Caki2 (cell line): ENCODE results near the gene ANKRD12. TPM values are rescaled to one million over a fixed set of nuclear protein-coding genes. Genes with fewer than 3 reads are reported as not detected.
"Not testable (repeated sequence)": the region's sequence is repeated elsewhere in the genome, so short reads cannot be mapped to it uniquely, and the experiment has no call there.

Source experiments
- DNase-seq: peaks from one replicate; pipeline ENCODE4 v3.0.0-alpha.2; 2015; ENCODE audit warnings: low read depth
- in situ Hi-C: cut with HindIII; loops from 2 replicates; pipeline ENCODE4 v1.10.0; 2016; ENCODE audit warnings: low sequenced_read_pairs, low pct_unique_long_range_greater_than_20kb, mixed read lengths
- total RNA-seq: library from RNA; depleted of rRNA; stranded (reverse); fragments of >200 nt; shearing (Covaris generic); gene quantifications from 2 replicates; pipeline ENCODE4 v1.2.3, GENCODE V29; 2014; ENCODE audit warnings: low replicate concordance

Gene ANKRD12
- total RNA-seq, 1 experiment from 2014 or later, result 9.1 TPM

DNA sequence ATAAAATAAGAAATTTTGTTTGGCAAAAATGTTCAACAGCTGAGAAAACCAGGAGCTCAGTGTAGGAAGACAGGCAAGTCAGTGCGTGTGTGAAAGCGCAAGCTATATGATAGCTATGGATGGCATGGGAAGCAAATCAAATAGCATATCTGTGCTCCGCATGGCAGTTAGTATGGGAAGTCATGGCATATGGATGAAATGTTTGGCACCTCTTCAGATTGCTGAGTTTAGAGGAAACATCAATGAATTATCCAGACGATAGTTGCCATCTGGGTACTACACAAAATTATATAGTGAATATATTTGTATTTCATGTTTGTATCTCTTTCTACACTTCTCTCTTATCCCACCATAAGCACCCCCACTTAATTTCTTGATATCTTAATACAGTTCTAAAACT lies 112.1 kb downstream of the ANKRD12 start:
- in situ Hi-C loops, result no loop called here
- no peak for DNase-seq

DNA sequence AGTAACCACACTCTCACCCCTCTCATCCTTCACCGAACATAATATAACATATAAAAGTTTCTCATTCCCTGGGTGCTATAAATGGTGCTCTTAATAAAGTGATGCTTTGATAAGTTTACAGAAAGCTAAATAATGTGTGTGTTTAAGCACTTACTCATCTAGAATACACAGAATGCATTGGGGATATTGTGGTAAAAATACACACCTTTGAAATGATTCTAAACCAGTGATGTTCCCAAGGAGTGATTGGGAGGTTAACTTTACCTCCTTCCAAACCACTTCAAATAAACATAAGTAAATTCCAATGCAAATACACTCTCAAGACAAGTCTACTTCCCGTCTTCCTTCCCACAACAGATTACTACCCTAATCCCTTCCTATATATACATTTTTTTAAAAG lies 112.7 kb downstream of the ANKRD12 start:
- no peak for DNase-seq
- in situ Hi-C loops, result no loop called here

DNA sequence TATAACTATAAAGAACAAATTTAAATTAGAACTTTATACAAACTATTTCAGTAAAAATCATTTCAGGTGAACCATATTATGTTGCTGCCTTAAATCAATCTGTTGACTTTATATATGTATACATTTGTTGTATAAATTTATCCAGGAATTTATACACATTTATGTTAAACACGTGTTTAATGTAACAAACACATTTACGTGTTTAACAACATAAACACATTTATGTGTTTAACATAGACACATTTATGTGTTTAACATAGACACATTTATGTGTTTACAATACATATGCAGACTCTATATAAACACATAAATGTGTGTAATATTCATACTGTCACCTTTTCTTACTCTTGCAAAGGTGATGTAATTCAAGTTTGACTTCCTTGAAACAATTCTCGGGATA lies 122.6 kb downstream of the ANKRD12 start:
- no peak for DNase-seq
- in situ Hi-C loops, result no loop called here

DNA sequence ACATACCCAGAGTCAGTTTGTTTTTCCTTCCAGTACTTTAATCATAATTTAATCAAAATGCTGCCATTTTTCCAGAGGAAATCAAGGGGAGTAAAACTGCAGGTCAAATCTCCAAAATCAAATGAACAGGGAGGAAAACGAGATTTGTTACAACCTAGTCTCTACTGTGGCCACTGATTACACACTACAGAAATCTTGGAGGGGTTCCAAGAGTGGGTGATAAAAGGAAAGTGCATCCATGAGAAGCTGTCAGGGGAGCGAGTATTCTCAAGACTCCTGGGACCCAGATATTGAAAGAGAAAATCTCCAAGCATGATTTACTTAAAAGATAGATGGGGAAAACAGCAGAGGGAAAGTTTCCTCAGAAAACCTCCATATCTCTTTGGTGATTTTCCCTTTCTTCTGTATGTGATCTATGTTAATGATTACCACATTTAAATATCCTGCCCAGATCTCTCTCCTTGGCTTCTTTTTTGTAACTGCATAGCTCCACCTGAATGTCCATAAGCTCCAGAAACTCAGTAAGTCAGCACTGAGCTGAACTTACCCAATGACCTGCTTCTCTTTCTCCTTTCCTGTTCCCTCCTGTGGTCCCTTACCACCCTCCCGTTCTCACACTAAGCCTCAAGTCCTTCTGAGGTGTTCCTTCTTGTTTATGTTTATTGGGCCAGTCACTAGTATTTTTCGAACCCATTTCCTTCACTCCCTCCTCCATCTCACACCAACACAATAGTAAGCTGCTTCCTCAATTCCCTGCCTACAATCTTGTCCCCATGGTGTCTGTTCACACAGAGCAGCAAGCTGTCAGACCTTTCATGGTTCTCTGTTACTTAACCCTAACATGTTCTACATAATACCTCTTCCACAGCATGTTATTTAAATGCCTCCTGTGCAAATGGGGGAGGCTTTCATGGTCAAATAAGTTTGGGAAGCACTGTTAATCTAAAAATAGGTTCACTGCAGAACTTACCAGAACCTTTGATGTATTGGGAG lies 124.1 kb downstream of the ANKRD12 start:
- in situ Hi-C loops, result no loop called here
- no peak for DNase-seq

DNA sequence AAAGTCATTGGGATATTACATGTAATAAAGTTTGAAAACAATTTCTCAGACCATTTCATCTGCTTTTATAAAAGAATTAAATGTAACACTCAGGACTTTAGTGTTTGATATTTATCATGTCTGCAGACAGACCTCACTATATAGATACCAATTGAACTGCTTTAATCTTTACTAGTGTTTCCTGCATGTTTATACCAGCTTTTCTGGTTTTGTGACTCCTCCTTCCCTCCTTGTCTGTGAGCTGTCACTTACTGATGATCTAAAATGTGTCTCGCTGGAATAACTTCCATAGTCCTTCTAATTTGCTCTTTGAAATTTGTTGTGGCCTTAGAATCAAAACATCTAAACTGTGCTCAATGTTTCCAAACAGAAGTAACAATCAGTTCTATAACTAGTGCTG lies 126.7 kb downstream of the ANKRD12 start:
- DNase-seq, result no peak
- in situ Hi-C loops, result no loop called here

DNA sequence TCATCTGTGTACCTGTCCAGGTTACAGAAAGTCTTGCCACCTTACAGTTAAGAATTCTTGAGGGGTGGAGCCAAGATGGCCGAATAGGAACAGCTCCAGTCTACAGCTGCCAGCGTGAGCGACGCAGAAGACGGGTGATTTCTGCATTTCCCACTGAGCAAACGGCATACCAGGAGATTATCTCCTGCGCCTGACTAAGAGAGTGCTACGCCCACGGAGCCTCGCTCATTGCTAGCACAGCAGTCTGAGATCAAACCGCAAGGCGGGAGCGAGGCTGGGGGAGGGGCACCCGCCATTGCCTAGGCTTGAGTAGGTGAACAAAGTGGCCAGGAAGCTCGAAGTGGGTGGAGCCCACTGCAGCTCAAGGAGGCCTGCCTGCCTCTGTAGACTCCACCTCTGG lies 128.2 kb downstream of the ANKRD12 start:
- DNase-seq, in situ Hi-C loops: not testable (repeated sequence)

DNA sequence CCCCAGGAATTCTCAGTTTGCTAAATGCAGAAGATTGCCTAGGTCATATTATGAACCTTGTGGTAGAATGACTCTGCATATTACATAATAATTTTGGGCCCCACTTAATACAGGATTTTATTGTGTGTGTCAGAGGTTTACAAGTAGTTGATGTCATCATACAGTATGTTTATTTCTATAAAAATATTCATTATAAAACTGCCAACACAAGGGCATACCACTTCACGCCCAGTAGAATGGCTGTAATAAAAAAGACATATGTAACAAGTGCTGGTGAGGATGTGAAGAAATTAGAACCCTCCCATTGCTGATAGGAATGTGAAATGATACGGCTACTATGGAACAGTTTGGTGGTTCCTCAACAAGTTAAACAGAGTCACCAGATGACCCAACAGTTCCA lies 136.6 kb downstream of the ANKRD12 start:
- no peak for DNase-seq
- in situ Hi-C loops, result no loop called here

DNA sequence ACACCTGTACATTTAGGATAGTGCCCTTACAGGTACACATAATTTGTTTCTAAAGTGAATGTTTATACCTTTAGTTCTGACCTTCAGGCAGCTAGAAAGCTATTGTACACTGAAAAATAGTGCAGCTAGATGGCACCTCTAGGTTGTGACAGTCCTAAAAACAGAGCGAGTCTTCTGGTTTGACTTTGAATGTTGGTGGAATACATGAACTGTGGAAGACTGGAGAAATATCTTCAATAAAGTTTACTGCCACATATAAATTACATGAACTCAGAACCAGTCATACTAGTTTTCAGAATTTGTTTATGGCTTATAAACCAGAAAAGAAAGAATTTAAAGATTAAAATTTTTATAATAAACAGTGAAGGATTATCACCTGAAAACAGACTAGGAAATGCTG lies 139.3 kb downstream of the ANKRD12 start:
- in situ Hi-C loops, result no loop called here
- no peak for DNase-seq

DNA sequence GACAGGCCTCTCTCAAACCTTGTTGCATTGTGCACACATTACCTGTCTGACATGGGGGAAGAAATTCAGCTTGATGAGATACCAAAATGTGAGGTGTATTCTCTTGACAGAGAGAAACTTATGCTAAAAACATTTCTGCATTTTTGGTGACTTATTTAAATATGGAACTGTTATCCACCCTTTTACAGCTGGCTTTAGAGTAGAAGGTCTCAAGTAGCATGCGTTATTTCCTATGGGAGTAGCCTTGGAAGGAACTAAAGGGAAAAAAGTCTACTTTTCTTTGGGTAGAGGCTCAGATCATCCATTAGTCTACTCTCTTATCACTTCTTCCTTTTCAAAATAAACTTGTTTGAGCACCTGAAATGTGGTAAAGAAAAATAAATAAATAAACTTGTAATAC lies 141.4 kb downstream of the ANKRD12 start:
- in situ Hi-C loops, result no loop called here
- DNase-seq, result no peak

DNA sequence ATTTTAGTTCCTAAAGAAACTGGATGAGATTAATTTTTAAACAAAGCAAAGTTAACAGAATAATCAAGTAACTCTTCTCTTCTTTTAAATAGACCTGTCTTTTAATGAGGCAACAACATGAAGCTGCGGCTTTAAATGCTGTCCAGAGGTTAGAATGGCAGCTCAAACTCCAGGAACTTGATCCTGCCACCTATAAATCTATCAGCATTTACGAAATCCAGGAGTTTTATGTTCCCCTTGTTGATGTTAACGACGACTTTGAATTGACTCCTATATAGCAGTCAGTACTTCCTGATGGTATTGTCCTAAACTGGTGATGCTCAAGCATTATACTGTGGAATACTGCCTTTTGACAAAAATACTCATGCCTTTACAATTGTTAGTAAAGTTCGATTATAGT lies 144.3 kb downstream of the ANKRD12 start:
- DNase-seq, result no peak
- in situ Hi-C loops, result no loop called here

DNA sequence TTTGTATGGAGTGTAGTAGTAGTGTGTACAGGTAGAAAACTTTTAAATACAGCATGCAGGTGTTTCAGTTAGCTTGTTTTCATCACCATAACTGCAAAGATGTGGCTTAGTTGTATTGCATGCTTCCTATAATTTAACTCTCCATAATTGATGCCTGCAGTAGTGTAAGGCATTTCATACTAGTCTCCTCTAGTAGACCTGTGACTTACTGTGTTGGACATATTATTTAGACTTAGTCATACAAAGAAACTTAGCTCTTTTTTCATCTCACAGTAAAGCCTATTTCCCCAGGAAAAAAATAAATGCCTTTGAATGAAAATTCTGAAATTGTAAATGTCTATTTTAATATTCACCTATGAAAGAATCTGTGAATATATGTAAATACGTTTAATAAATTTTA lies 145.2 kb downstream of the ANKRD12 start:
- in situ Hi-C loops, result no loop called here
- no peak for DNase-seq

DNA sequence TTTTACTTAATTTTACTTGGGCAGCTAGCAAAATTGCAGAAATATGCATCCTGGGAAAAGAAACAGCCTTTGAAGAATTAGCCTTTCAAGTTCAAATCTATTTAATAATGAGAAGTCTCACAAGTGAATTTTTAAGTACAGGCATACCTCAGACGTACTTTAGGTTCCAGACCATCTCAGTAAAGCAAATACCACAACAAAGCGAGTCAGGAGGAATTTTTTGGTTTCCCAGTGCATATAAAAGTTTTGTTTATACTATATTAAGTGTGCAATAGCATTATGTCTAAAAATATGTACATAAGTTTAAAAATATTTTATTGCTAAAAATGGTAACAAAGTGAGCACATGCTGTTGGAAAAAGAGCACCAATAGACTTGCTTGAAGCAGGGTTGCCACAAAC lies 147.2 kb downstream of the ANKRD12 start:
- in situ Hi-C loops, result no loop called here
- DNase-seq, result no peak

DNA sequence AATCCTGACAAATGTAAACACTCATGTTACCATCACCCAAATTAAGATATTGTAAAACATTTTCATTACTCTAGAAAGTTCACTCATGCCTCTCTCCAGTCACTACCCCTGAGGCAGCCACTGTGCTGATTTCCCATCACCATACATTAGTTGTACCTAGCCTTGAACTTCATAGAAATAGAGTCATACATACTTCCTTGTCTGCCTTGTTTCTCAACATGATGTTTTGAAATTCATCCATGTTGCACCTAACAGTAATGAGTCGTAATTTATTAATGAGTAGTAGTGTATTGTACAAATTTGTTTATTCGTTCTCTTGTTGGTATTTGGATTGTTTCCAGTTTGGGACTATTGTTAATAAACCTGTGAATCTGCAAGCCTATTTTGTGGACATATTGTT lies 149.0 kb downstream of the ANKRD12 start:
- in situ Hi-C loops, result no loop called here
- no peak for DNase-seq

DNA sequence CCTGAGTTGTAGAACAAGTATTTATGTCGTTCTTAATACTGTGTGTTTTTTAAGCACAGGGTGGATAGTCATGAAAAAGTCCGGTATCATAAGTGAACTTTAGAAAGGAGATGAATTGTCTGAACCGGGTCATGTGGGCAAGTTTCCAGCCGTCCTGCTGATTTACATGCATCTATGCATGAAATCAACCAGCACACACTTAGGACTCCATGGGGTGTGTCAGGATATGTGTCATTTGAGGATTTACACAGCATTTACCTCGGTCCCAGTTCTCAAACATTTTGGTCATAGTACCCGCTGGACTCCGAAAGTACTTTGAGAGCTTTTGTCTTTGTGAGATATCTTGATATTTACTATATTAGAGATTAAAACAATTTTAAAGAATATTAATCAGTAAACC lies 150.5 kb downstream of the ANKRD12 start:
- in situ Hi-C loops, result no loop called here
- no peak for DNase-seq

DNA sequence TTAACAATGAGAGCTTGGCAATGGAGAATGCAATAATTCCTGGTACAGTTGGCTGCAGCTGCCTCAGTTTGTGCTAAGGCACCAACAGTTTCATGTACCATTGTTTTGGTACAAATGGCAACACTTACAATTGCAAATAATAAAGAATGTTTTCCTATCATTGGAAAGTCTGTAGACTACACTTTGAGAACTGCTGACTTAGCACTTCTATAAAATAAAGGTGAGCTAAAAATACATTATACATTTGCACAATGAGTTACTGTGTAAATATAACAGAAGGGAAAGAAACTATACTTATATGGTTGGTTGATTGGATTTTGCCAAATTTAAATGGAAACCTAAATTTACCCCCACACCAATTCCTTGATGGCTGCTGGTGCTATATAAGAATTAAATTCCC lies 153.1 kb downstream of the ANKRD12 start:
- DNase-seq, result no peak
- in situ Hi-C loops, result no loop called here

DNA sequence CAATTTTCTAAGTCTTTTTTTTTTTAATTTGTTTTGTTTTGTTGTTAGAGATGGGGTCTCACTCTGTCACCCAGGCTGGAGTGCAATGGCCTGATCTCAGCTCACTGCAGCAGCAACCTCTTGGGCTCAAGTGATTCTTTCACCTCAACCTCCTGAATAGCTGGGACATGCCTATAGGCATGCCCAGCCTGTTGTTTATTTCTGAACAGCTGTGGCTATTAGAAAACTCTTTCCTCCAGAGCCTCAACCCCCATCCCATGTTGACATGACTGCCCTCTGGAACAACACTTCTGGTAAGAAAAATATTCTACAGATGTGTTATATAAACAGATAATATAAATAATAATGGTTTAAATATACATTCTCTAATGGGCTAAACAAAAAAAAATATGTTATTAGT lies 153.6 kb downstream of the ANKRD12 start:
- in situ Hi-C loops, result no loop called here

DNA sequence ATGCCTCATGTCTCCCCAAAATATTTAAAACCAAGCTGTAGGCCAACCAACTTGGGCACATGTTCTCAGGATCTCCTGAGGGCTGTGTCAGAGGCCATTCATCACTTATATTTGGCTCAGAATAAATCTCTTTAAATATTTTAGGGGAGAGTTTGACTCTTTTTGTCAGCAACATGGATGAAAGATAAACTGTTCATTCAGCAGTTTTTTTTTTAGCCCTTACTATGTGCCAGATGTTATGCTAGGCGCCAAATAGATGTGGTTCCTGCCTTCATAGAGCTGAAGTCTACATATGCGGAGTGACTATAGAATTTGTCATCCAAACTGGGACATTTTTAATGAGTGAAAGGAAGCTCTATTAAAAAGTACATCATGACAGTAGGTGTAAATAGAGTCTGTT lies 155.5 kb downstream of the ANKRD12 start:
- in situ Hi-C loops, result no loop called here
- DNase-seq, result no peak

More for the DNA sequence above, 153.6 kb downstream of the ANKRD12 start:
- no peak for DNase-seq

DNA sequence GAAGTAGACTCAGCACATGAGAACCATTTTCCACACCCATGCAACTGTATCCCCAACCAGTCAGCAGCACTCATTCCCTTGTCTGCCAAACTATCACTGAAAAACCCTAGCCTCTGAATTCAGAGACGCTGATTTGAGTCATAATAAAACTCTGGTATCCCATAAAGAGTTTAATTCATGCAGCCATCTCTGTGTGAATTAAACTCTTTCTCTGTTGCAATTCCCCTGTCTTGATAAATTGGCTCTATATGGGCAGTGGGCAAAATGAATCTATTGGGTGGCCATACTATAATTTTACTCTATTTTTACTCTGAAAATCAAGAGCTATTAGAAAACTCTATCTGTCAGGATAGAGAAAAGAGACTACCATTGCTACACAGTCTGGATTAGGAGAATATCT lies 157.4 kb downstream of the ANKRD12 start:
- DNase-seq, result no peak
- in situ Hi-C loops, result no loop called here

DNA sequence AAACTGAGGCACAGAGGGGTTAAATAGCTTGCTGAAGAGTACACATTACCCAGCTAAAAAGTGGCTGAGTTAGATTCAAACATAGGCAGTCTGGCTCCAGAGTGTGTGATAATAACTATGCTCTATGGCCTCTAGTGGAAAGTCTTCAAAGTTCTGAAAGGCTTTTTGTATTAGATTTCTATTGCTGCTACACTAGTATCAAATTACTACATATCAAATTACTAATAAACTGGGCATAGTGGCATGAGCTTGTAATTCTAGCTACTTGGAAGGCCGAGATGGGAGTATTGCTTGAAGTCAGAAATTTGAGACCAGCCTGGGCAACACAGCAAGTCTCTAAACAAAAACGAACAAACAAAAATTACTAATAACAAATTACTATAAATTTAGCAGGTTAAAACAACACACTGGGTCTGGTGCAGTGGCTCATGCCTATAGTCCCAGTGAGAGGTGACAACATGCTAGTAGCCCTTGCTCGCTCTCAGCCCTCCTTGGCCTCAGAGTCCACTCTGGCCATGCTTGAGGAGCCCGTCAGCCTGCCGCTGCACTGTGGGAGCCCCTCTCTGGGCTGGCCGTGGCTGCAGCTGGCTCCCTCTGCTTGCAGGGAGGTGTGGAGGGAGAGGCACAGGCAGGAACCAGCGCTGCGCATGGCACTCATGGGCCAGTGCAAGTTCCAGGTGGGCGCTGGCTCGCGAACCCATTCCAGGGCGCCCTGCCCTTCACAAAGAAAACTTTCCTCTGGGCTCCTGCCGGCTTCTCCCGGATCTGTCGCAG lies 159.8 kb downstream of the ANKRD12 start:
- DNase-seq, result no peak
- in situ Hi-C loops, result no loop called here
